ENCODE measurements around the gene DAW1. TPM values are rescaled to one million over a fixed set of nuclear protein-coding genes. Genes with fewer than 3 reads are reported as not detected.
"Not testable (repeated sequence)": the region's sequence is repeated elsewhere in the genome, so short reads cannot be mapped to it uniquely, and the experiment has no call there.

DAW1 gene
- polyA plus RNA-seq, 6 donors from 2014 or later, result not detected

DNA sequence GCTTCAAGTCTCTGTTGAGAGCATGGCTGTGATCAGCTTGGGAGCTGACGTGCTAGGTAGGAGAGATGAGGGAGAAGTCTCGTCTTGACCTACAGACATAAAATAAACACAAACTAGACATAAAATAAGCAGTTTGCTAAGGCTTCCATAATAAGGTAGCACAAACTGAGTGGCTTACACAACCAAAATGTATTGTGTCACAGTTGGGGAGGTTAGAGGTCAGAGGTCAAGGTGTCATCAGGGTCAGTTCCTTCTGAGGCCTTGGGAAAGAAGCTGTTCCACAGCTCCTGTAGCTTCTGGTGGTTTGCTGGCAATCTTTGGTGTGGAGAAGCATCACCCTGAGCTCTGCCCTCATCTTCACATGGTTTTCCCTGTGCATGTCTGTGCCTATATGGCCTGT lies 20.2 kb downstream of the DAW1 start:
- no peaks in the 10 kb centered on the region for H3K4me1 Mint-ChIP-seq
- DNase-seq, result no peak
- H3K27me3 Mint-ChIP-seq, result peaks cover 8 to 24% (median 10%) of the 10 kb centered on the region in 3 donors
- H3K4me3 Mint-ChIP-seq, result no peak overlapping the region
- no peaks in the 10 kb centered on the region for H3K36me3 Mint-ChIP-seq
- no peak overlapping the region for H3K27ac Mint-ChIP-seq
- H3K9me3 Mint-ChIP-seq, result no peaks in the 10 kb centered on the region
- ATAC-seq (ENCODE audit: low read depth in 2 of 2), result no peak

- Mint-ChIP-seq H3K9me3 (peaks cover 0 to 4% (median 0%) of the 10 kb centered on the region in 7 donors), H3K4me1 (no peaks in the 10 kb centered on the region), H3K27ac (no peak overlapping the region), H3K27me3 (no peaks in the 10 kb centered on the region), H3K4me3 (no peak overlapping the region), H3K36me3 (no peaks in the 10 kb centered on the region)
- ATAC-seq (ENCODE audit: low read depth in 2 of 2), result no peak
- no peak for DNase-seq
These were observed 31.9 kb downstream of the DAW1 start for GRCh38 chr2:227903381-227903780.

- Mint-ChIP-seq H3K27ac (no peak overlapping the region), H3K9me3 (peaks cover 0 to 4% (median 0%) of the 10 kb centered on the region in 7 donors), H3K36me3 (no peaks in the 10 kb centered on the region), H3K4me1 (no peaks in the 10 kb centered on the region), H3K4me3 (no peak overlapping the region), H3K27me3 (no peaks in the 10 kb centered on the region)
- DNase-seq, result no peak
- no peak for ATAC-seq (ENCODE audit: low read depth in 2 of 2)
These were observed 35.6 kb downstream of the DAW1 start for GRCh38 chr2:227906991-227907390.

DNA sequence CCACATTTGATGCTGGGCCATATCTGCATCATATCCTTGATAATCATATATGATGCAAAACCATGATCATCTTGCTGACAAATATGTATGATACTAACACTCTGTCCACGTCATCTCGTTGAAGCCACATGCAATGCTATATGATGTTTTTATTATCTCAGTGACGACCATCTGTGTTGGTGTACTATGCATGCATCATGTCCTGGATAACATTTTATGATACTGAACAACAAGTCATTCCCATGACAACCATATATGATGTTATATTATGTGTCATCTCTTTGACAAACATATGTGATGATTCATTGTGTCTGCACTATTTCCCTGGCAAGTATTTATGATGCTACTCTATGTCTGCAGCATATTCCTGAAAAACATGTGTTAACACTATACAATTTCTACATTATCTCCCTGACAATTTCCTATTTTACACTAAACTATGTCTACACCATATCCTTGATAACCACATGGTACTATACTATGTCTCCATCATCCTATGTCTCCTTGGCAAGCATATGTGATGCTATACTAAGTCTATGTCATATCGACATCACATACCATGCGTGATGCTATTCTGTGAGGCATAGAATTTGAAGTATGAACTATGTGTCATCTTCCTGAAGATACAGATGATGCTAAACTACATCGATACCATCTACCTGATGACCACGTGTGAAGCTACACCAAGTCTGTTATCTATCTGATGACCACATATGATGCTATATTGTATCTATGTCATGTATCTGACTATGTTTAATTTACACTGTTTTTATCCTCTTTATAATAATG lies 37.0 kb downstream of the DAW1 start:
- Mint-ChIP-seq H3K4me3 (no peak overlapping the region), H3K4me1 (no peaks in the 10 kb centered on the region), H3K27me3 (no peaks in the 10 kb centered on the region), H3K36me3 (no peaks in the 10 kb centered on the region), H3K9me3 (peaks cover 0 to 4% (median 0%) of the 10 kb centered on the region in 7 donors), H3K27ac (no peak overlapping the region)
- ATAC-seq (ENCODE audit: low read depth in 2 of 2) (no peak), DNase-seq (no peak)

DNA sequence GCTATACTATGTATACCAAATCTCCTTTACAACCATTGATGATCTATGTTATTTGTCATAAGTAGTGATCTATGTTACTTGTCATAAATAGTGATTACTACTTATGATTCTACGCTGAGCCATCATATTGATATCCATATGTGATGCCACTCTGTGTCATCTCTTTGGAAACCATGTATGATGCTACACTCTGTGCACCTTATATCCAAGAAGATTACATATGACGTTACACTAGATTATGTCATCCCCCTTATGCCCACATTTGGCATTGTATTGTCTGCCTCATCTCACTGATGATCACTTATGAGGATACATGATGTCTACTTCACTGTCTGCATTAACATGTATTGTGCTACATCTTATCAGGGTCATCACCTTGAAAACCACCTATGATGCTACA lies 42.9 kb downstream of the DAW1 start:
- H3K4me3 Mint-ChIP-seq, result no peak overlapping the region
- H3K4me1 Mint-ChIP-seq, result no peaks in the 10 kb centered on the region
- H3K27ac Mint-ChIP-seq, result no peak overlapping the region
- DNase-seq, result no peak
- ATAC-seq (ENCODE audit: low read depth in 2 of 2), result no peak
- H3K9me3 Mint-ChIP-seq, result peaks cover 0 to 5% (median 0%) of the 10 kb centered on the region in 7 donors
- H3K27me3 Mint-ChIP-seq, result no peaks in the 10 kb centered on the region
- no peaks in the 10 kb centered on the region for H3K36me3 Mint-ChIP-seq

DNA sequence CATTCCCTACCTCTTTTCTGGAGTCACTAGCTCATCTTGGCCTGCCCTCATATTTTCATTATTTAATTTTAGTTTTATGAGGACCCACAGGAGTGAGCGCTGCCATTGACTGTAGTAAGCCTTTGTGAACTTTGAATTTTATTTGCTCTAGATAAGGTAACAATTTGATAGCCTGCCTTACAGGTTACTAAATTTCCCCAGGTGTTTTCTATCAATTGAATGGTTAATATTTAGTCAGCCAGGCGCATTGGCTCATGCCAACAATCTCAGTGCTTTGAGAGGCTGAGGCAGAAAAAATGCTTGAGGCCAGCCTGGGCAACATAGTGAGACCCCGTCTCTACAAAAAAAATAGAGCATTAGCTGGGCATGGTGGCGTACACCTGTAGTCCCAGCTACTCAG lies 50.2 kb downstream of the DAW1 start:
- H3K36me3 Mint-ChIP-seq, result no peaks in the 10 kb centered on the region
- H3K4me3 Mint-ChIP-seq, result no peak overlapping the region
- no peak for DNase-seq
- no peak for ATAC-seq (ENCODE audit: low read depth in 2 of 2)
- H3K27ac Mint-ChIP-seq, result no peak overlapping the region
- H3K9me3 Mint-ChIP-seq, result peaks cover 0 to 2% (median 0%) of the 10 kb centered on the region in 7 donors
- peaks cover 0 to 9% (median 0%) of the 10 kb centered on the region in 3 donors for H3K27me3 Mint-ChIP-seq
- no peaks in the 10 kb centered on the region for H3K4me1 Mint-ChIP-seq

DNA sequence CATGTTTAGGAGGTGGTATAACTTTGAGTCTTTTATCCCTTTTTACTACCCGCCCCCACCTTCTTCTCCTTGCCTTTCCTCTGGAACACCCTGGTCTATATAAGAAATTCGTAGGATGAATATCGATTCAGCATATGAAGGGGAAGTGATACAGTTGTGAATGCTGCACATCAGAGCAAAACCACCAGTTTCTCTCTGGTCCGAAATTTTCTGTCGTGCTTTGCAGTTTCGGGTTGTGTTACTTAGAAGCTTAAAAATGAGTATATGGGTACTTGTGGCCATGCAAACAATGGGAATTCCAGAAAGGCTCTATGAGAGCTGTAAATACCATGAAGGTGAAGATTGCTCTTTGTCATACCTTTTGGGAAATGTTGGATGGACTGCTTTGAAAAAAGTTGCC lies 60.6 kb downstream of the DAW1 start:
- Mint-ChIP-seq H3K27ac (no peak overlapping the region), H3K9me3 (peaks cover 0 to 16% (median 7%) of the 10 kb centered on the region in 7 donors), H3K27me3 (no peaks in the 10 kb centered on the region), H3K4me1 (no peaks in the 10 kb centered on the region), H3K36me3 (no peaks in the 10 kb centered on the region), H3K4me3 (no peak overlapping the region)
- ATAC-seq (ENCODE audit: low read depth in 2 of 2) (no peak), DNase-seq (no peak)

DNA sequence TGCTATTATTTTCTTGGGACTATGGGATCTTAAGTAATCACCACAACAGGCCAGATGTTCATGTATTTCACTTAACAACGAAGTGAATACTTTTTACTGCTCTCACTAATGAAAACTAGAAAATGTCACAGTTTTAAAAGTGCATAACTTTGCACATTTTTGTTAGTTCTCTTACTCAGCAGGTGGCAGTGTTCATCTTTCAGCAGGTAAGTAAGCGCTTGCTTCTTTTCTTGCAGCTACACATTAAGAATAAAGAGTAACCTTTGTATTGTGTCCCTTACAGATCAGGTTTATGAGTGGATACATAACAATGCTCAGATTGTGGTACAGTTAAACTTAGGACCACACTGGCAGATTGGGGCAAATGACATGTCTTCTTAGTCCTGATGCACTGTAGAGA lies 61.0 kb downstream of the DAW1 start:
- Mint-ChIP-seq H3K9me3 (peaks cover 0 to 12% (median 5%) of the 10 kb centered on the region in 7 donors), H3K4me1 (no peaks in the 10 kb centered on the region), H3K36me3 (no peaks in the 10 kb centered on the region), H3K27ac (no peak overlapping the region), H3K27me3 (no peaks in the 10 kb centered on the region), H3K4me3 (no peak overlapping the region)
- DNase-seq (no peak), ATAC-seq (ENCODE audit: low read depth in 2 of 2) (no peak)

- DNase-seq (no peak), ATAC-seq (ENCODE audit: low read depth in 2 of 2) (no peak)
- H3K27ac Mint-ChIP-seq, result no peak overlapping the region
- H3K9me3 Mint-ChIP-seq, result peaks cover 0 to 6% (median 3%) of the 10 kb centered on the region in 7 donors
- H3K27me3 Mint-ChIP-seq, result peaks cover 0 to 3% (median 0%) of the 10 kb centered on the region in 3 donors
- H3K4me3 Mint-ChIP-seq, result no peak overlapping the region
- no peaks in the 10 kb centered on the region for H3K36me3 Mint-ChIP-seq
- H3K4me1 Mint-ChIP-seq, result no peaks in the 10 kb centered on the region
These were observed 62.5 kb downstream of the DAW1 start for GRCh38 chr2:227933884-227934283.

DNA sequence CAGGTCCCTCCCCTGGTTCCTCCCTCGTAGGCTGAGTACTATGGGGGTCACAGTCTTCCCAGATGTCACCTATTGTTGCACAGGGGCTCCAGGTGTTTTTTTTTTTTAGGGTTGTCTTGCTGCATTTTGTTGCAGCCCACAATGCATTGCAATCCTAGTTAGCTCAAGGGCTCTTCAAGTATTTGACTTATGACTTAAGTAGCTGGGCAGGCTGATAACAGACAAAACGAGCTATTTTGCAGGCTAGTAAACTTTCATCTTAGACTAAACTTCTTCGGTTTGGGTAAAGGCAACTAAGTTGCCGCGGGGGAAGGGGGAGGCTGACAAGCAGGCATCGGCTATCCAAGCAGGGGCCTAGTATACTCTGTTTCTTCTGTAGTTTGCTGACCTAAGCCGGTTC lies 64.8 kb downstream of the DAW1 start:
- H3K4me1 Mint-ChIP-seq; H3K9me3 Mint-ChIP-seq; DNase-seq; H3K27ac Mint-ChIP-seq; ATAC-seq (ENCODE audit: low read depth in 2 of 2); H3K4me3 Mint-ChIP-seq; H3K36me3 Mint-ChIP-seq: not testable (repeated sequence)
- H3K27me3 Mint-ChIP-seq, result peaks cover 0 to 15% (median 5%) of the 10 kb centered on the region in 3 donors

DNA sequence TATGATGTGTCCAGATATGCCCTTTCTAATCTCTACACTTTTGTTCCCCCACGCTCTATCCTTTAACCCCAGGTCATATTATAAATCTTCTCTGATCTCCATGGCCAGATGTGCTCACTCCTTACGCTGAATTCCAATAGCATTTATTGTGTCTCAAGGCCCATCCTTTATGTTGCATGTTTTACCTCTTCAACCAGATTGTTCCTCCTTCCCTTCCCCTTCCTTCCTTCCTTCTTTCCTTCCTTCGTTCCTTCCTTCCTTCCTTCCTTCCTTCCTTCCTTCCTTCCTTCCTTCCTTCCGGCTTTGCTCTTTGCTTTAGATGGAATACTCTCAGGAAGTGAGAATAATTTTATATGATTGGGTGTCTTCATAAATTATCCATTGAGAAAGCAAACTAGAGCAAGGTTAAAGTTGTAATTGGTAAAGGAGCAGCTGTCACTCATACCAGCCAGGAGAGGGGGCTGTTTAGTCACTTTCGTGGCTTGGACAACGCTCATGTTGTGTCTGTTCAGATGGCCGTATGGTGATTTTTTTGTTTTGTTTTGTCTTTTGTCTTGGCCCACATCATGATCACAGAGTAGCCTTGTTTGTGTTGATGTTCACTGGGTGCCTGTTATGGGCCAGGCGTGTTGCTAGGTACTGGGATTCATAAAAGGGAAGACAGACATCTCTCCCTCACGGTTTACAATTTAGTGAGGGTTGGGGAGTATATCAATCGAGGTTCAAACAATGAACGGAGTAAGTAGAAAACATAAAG lies 68.0 kb downstream of the DAW1 start:
- Mint-ChIP-seq H3K4me3 (no peak overlapping the region), H3K27me3 (peaks cover 0 to 15% (median 5%) of the 10 kb centered on the region in 3 donors), H3K27ac (no peak overlapping the region), H3K9me3 (peaks cover 0 to 6% (median 3%) of the 10 kb centered on the region in 7 donors), H3K4me1 (no peaks in the 10 kb centered on the region), H3K36me3 (no peaks in the 10 kb centered on the region)
- DNase-seq, result no peak
- no peak for ATAC-seq (ENCODE audit: low read depth in 2 of 2)

DNA sequence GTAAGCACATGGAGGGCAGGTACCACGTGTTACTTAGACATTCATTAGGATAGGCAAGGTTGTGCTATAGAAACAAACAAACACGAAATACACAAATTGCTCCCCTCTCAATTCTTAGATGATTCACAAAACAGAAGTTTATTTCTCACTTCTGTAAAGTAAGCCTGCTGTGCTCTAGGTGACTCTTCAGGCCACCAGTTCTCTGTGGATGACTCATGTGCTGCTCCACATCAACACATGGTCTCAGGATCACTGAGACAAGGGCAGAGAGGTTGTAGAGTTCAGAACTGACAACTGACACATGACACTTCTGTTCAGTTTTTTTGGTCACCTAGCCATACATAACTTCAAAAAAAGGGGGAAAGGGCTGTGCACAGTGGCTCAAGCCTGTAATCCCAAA lies 70.6 kb downstream of the DAW1 start:
- Mint-ChIP-seq H3K9me3 (peaks cover 0 to 12% (median 3%) of the 10 kb centered on the region in 7 donors), H3K36me3 (no peaks in the 10 kb centered on the region), H3K4me1 (no peaks in the 10 kb centered on the region), H3K4me3 (peak overlapping the region in 1 of 8 donors; percentile 34), H3K27me3 (peaks cover 0 to 15% (median 5%) of the 10 kb centered on the region in 3 donors), H3K27ac (peak overlapping the region in 1 of 6 donors; percentile 40)
- DNase-seq (no peak), ATAC-seq (ENCODE audit: low read depth in 2 of 2) (no peak)

DNA sequence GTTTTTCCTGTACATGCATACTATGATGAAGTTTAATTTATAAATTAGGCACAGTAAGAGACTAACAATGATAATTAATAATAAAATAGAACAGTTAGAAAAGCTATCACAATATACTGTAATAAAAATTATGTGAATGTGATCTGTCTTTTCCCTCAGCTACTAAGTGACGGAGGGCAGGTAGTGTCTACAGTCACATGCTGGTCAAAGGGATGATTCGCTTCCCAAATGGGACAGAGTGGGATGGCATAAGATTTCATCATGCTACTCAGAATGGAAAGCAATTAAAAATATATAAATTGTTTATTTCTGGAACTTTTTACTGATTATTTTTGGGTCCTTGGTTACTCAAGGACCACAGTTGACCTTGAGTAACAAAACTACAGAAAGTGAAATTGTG lies 71.5 kb downstream of the DAW1 start:
- Mint-ChIP-seq H3K9me3 (peaks cover 0 to 12% (median 3%) of the 10 kb centered on the region in 7 donors), H3K27me3 (peaks cover 0 to 13% (median 5%) of the 10 kb centered on the region in 3 donors), H3K4me3 (no peak overlapping the region), H3K36me3 (no peaks in the 10 kb centered on the region), H3K27ac (no peak overlapping the region), H3K4me1 (no peaks in the 10 kb centered on the region)
- DNase-seq (no peak), ATAC-seq (ENCODE audit: low read depth in 2 of 2) (no peak)

- no peak overlapping the region for H3K27ac Mint-ChIP-seq
- H3K4me1 Mint-ChIP-seq, result no peaks in the 10 kb centered on the region
- ATAC-seq (ENCODE audit: low read depth in 2 of 2) (no peak), DNase-seq (no peak)
- peaks cover 0 to 8% (median 3%) of the 10 kb centered on the region in 7 donors for H3K9me3 Mint-ChIP-seq
- no peak overlapping the region for H3K4me3 Mint-ChIP-seq
- H3K27me3 Mint-ChIP-seq, result no peaks in the 10 kb centered on the region
- no peaks in the 10 kb centered on the region for H3K36me3 Mint-ChIP-seq
These were observed 88.9 kb downstream of the DAW1 start for GRCh38 chr2:227960317-227960716.
